Endodermal cell (in vitro differentiated cells): ENCODE data around the gene MRPL1. TPM values are rescaled to one million over a fixed set of nuclear protein-coding genes. Genes with fewer than 3 reads are reported as not detected.

ENCODE experiments used
- DNase-seq: peaks from one replicate; pipeline ENCODE4 v3.0.0-alpha.2; 2017
- H3K27ac ChIP-seq: 2 replicates; pipeline ENCODE4 v1.5.1; 2013; ENCODE audit warnings: mild to moderate bottlenecking, low read depth, low read length, moderate library complexity
- H3K27me3 ChIP-seq: 2 replicates; pipeline ENCODE4 v1.6.1; 2013; ENCODE audit warnings: mild to moderate bottlenecking, low read length, moderate library complexity; ENCODE audit not compliant: insufficient read depth, control insufficient read depth, poor library complexity, severe bottlenecking
- H3K36me3 ChIP-seq: 2 replicates; pipeline ENCODE4 v1.7.0; 2013; ENCODE audit warnings: mild to moderate bottlenecking, low read length, moderate library complexity; ENCODE audit not compliant: control insufficient read depth, insufficient read depth
- H3K4me1 ChIP-seq: one replicate; pipeline ENCODE4 v1.7.0; 2013; ENCODE audit warnings: low read length; ENCODE audit not compliant: control insufficient read depth, insufficient read depth
- H3K4me3 ChIP-seq: 2 replicates; pipeline ENCODE4 v1.5.1; 2013; ENCODE audit warnings: mild to moderate bottlenecking, low read length, moderate library complexity
- H3K9ac ChIP-seq: 2 replicates; pipeline ENCODE4 v1.6.1; 2013; ENCODE audit warnings: mild to moderate bottlenecking, low read length, moderate library complexity; ENCODE audit not compliant: poor library complexity, severe bottlenecking; ENCODE audit errors: extremely low read depth
- H3K9me3 ChIP-seq: 2 replicates; pipeline ENCODE4 v1.6.1; 2013; ENCODE audit warnings: mild to moderate bottlenecking, low read length, moderate library complexity; ENCODE audit not compliant: control insufficient read depth
- H3K27ac Mint-ChIP-seq: 2 replicates; pipeline ENCODE4 v1.8.0; 2020; ENCODE audit warnings: mixed read lengths
- H3K27me3 Mint-ChIP-seq: 2 replicates; pipeline ENCODE4 v1.8.0; 2021; ENCODE audit warnings: mild to moderate bottlenecking, mixed read lengths; ENCODE audit not compliant: insufficient read depth
- H3K36me3 Mint-ChIP-seq: 2 replicates; pipeline ENCODE4 v1.8.0; 2020; ENCODE audit warnings: low read depth, mixed read lengths
- H3K4me1 Mint-ChIP-seq: 2 replicates; pipeline ENCODE4 v1.8.0; 2020; ENCODE audit warnings: mixed read lengths
- H3K4me3 Mint-ChIP-seq: 2 replicates; pipeline ENCODE4 v1.8.0; 2020; ENCODE audit warnings: mild to moderate bottlenecking, moderate library complexity, mixed read lengths
- H3K9me3 Mint-ChIP-seq: 2 replicates; pipeline ENCODE4 v1.8.0; 2020; ENCODE audit warnings: mild to moderate bottlenecking, mixed read lengths
- CTCF ChIP-seq: fragments of 200-600 bp; sonication (generic); conservative IDR thresholded peaks from 2 replicates; pipeline ENCODE4 v1.5.0; 2021; ENCODE audit warnings: antibody characterized with exemption, mild to moderate bottlenecking
- WGBS, 2 experiments: methylation state at CpG; one replicate each; pipeline versions ENCODE4 v1.1.5 to v1.1.7; 2013; ENCODE audit warnings: missing lambda C conversion rate in 2 of 2, mixed read lengths in 1 of 2; ENCODE audit not compliant: insufficient coverage in 1 of 2, insufficient read length in 1 of 2; 5-methylcytosine and 5-hydroxymethylcytosine counted together
- total RNA-seq, 2 donors: library from RNA; stranded (reverse); fragmentation: NEBNext Ultra II Directional in 1 of 2; extraction: Animal tissue kit (Norgen Biotek cat#: 25700) in 1 of 2; gene quantifications; 2 replicates in 1 of 2; 3 replicates in 1 of 2; pipeline ENCODE4 v1.2.1, GENCODE V29; 2021

The MRPL1 gene
- total RNA-seq, 2 donors from 2014 or later = 31.7 to 46.4 TPM

DNA sequence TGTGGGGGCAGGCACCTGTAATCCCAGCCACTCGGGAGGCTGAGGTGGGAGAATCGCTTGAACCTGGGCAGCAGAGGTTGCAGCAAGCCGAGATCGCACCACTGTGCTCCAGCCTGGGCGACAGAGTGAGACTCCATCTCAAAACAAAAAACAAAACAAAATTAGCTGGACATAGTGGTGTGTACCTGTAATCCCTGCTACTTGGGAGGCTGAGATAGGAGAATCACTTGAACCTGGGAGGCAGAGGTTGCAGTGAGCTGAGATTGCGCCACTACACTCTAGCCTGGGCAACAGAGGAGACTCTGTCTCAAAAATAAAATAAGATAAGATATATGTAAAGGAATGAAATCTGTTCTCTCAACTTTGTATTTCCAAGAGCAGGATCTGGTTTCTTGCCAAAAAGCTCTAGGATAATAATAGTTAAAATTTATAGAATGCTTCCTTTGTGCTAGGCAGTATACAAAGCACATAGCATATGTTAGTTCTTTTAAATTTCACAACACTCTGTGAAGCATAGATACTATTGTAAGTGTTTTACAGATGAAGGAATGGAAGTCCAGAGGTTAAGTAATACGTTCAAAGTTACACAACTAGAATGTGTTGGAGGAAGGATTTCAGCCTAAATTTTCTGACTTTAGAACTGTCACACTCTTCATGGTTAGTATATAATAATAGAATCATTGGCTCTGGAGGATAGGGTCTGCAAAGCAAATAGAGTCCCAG lies 10.3 kb downstream of the MRPL1 start:
- Histone ChIP-seq H3K9ac (no peak overlapping the region), H3K27me3 (peaks cover 3% of the 10 kb centered on the region), H3K9me3 (no peaks in the 10 kb centered on the region), H3K36me3 (peaks cover 20% of the 10 kb centered on the region), H3K4me3 (no peak overlapping the region), H3K4me1 (no peaks in the 10 kb centered on the region), H3K27ac (no peak overlapping the region)
- peaks cover 3% of the 10 kb centered on the region for H3K27me3 Mint-ChIP-seq
- DNase-seq = no peak
- no peak overlapping the region for H3K27ac Mint-ChIP-seq
- no peak overlapping the region for H3K4me3 Mint-ChIP-seq
- H3K4me1 Mint-ChIP-seq = peaks cover 13% of the 10 kb centered on the region
- no peak for TF ChIP-seq CTCF
- WGBS, 2 experiments = 92 to 99% methylated on average over 6 to 7 of the region's 7 CpGs
- H3K36me3 Mint-ChIP-seq = peaks cover 26% of the 10 kb centered on the region
- H3K9me3 Mint-ChIP-seq = no peaks in the 10 kb centered on the region

- DNase-seq = no peak
- Histone ChIP-seq H3K36me3 (peaks cover 20% of the 10 kb centered on the region), H3K27ac (no peak overlapping the region), H3K9ac (no peak overlapping the region), H3K9me3 (no peaks in the 10 kb centered on the region), H3K4me3 (no peak overlapping the region), H3K27me3 (peaks cover 41% of the 10 kb centered on the region), H3K4me1 (no peaks in the 10 kb centered on the region)
- peaks cover 12% of the 10 kb centered on the region for H3K4me1 Mint-ChIP-seq
- no peaks in the 10 kb centered on the region for H3K9me3 Mint-ChIP-seq
- H3K36me3 Mint-ChIP-seq = peaks cover 33% of the 10 kb centered on the region
- H3K27ac Mint-ChIP-seq = no peak overlapping the region
- WGBS, 2 experiments = 86 to 93% methylated on average over 2 to 4 of the region's 4 CpGs
- TF ChIP-seq CTCF = no peak
- no peak overlapping the region for H3K4me3 Mint-ChIP-seq
- peaks cover 37% of the 10 kb centered on the region for H3K27me3 Mint-ChIP-seq
Measured at GRCh38 chr4:77877167-77877566, 14.5 kb downstream of the MRPL1 start.

DNA sequence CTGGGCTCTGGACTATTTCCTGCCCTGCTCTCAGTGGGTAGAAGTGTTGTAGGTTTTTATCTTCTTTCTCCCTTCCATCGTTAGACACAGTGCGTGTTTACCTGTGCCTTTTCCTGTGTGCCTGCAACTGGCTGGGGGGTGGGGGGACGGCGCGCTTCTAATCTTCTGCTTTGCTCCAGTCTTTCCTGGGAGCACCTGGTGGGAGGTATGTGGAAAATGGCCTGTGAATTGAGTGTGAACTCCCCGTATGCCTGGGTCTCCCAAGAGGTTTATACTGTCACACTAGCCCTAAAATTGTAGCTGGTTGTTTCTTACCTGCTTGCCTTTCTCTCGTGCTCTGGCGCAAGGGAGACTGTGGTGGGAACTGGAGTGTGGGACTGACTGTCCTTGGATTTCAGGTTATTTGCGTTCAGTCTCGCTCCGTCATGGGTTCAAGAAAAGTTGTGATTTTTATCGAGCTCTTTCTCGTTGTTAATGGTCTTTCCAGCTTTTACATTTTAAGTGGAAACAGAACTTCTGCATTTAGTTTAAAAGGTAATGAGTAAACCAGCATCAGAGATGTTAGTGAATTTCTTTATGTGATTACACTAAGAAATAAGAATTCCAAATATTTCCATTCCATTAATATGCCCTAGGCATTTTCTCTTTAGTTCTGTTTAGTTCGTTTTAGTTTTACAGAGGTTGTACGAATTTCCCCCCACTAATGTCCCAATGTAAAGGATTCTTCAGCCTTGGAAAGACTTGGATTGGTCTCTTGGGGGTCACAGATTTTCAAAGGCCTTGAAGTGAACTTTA lies 15.3 kb downstream of the MRPL1 start:
- H3K4me3 Mint-ChIP-seq = peak overlapping the region; percentile 24
- peaks cover 23% of the 10 kb centered on the region for H3K36me3 ChIP-seq
- 82 to 92% methylated on average over 7 to 15 of the region's 15 CpGs for WGBS, 2 experiments
- no peaks in the 10 kb centered on the region for H3K9me3 Mint-ChIP-seq
- no peak overlapping the region for H3K9ac ChIP-seq
- peak overlapping the region; percentile 81 for H3K27ac Mint-ChIP-seq
- peak; percentile 62 for TF ChIP-seq CTCF
- H3K27ac ChIP-seq = no peak overlapping the region
- H3K4me1 Mint-ChIP-seq = peaks cover 12% of the 10 kb centered on the region
- H3K36me3 Mint-ChIP-seq = peaks cover 32% of the 10 kb centered on the region
- peaks cover 37% of the 10 kb centered on the region for H3K27me3 Mint-ChIP-seq
- peaks cover 49% of the 10 kb centered on the region for H3K27me3 ChIP-seq
- H3K9me3 ChIP-seq = no peaks in the 10 kb centered on the region
- no peaks in the 10 kb centered on the region for H3K4me1 ChIP-seq
- H3K4me3 ChIP-seq = no peak overlapping the region
- DNase-seq = peak; percentile 92
